GM04503 (cell line): Measurements from ENCODE around the gene FAM25C.
"Not testable (repeated sequence)": the region's sequence is repeated elsewhere in the genome, so short reads cannot be mapped to it uniquely, and the experiment has no call there.

Source experiments
- DNase-seq: peaks from one replicate; pipeline ENCODE4 v3.0.0-alpha.2; 2012; ENCODE audit warnings: low read depth

FAM25C gene

GRCh38 chr10:47957158-47957557 lies 42.4 kb downstream of the FAM25C start:
- DNase-seq, result not testable (repeated sequence)

GRCh38 chr10:47947424-47947823 lies 52.2 kb downstream of the FAM25C start:
- DNase-seq, result not testable (repeated sequence)
